K562 (cell line): ENCODE data around the gene PIH1D1. TPM values are rescaled to one million over a fixed set of nuclear protein-coding genes. Genes with fewer than 3 reads are reported as not detected.

Source experiments
- BRF2 ChIP-seq: IDR thresholded peaks from 3 replicates; pipeline ENCODE4 v1.6.1; 2011; ENCODE audit warnings: borderline replicate concordance, mild to moderate bottlenecking; ENCODE audit not compliant: insufficient read length, insufficient read depth
- EGR1 ChIP-seq: fragments of 450-650 bp; conservative IDR thresholded peaks from 2 replicates; pipeline ENCODE4 v1.6.1; 2017; ENCODE audit warnings: mild to moderate bottlenecking
- ETS1 ChIP-seq: conservative IDR thresholded peaks from 2 replicates; pipeline ENCODE4 v1.6.1; 2011; ENCODE audit warnings: low read depth, mild to moderate bottlenecking, low read length; ENCODE audit not compliant: control insufficient read depth
- KDM2B ChIP-seq: fragments of 250-450 bp; sonication (Bioruptor Pico); IDR thresholded peaks from 2 replicates; pipeline ENCODE4 v1.8.0; 2021; ENCODE audit warnings: mild to moderate bottlenecking, moderate library complexity
- PHF20 ChIP-seq: fragments of 450-650 bp; IDR thresholded peaks from 2 replicates; pipeline ENCODE4 v1.6.1; 2018; ENCODE audit not compliant: partially characterized antibody
- SMARCE1 ChIP-seq: fragments of 450-650 bp; IDR thresholded peaks from 2 replicates; pipeline ENCODE4 v1.7.1; 2016; ENCODE audit warnings: mild to moderate bottlenecking
- STAG1 ChIP-seq: sonication (generic); formaldehyde crosslinking; IDR thresholded peaks from 2 replicates; pipeline ENCODE4 v1.5.0; 2020; ENCODE audit warnings: missing genetic modification reagents, borderline replicate concordance
- SUPT5H ChIP-seq: fragments of 450-650 bp; IDR thresholded peaks from 2 replicates; pipeline ENCODE4 v1.6.1; 2016
- TEAD1 ChIP-seq, 2 experiments: fragments of 450-650 bp in 1 of 2; sonication (generic) in 1 of 2; formaldehyde crosslinking; IDR thresholded peaks; 2 replicates each; pipeline versions ENCODE4 v1.4.0 to v1.8.0; 2020 to 2022; ENCODE audit warnings: mild to moderate bottlenecking in 2 of 2, missing genetic modification reagents in 1 of 2
- TSC22D4 ChIP-seq: fragments of 450-650 bp; IDR thresholded peaks from 2 replicates; pipeline ENCODE4 v1.6.1; 2016; ENCODE audit warnings: missing genetic modification characterization, missing biosample characterization, control low read depth
- ZBED1 ChIP-seq: IDR thresholded peaks from 2 replicates; pipeline ENCODE4 v1.6.1; 2014
- ZBTB7A ChIP-seq: IDR thresholded peaks from 2 replicates; pipeline ENCODE4 v1.6.1; 2011; ENCODE audit warnings: low read depth, mild to moderate bottlenecking, low read length, moderate library complexity, borderline replicate concordance; ENCODE audit not compliant: control insufficient read depth
- ZNF23 ChIP-seq: fragments of 250-450 bp; sonication (Bioruptor Pico); IDR thresholded peaks from 2 replicates; pipeline ENCODE4 v1.4.0; 2020; ENCODE audit warnings: mild to moderate bottlenecking
- ZNF780A ChIP-seq: fragments of 250-450 bp; sonication (Bioruptor Pico); IDR thresholded peaks from 2 replicates; pipeline ENCODE4 v1.5.0; 2021; ENCODE audit warnings: mild to moderate bottlenecking
- polyA plus RNA-seq, 8 experiments: library from polyadenylated mRNA; depleted of rRNA in 4 of 8; stranded (reverse) in 5 of 8; unstranded in 3 of 8; fragments of >200 nt; fragmentation: Nextera tagmentation in 2 of 8; fragmentation: Illumina TruSeq in 1 of 8; extraction: Ambion mirVana in 2 of 8; extraction: Trizol in 1 of 8; gene quantifications; 2 replicates each; pipeline versions ENCODE4 v1.2.1 to v1.2.3, GENCODE V29; 2011 to 2014; ENCODE audit warnings: inconsistent platforms in 1 of 8, missing spikeins in 1 of 8
- total RNA-seq, 7 experiments: library from RNA; depleted of rRNA in 6 of 7; stranded (reverse); fragments of >200 nt in 6 of 7; fragmentation: Illumina TruSeq in 2 of 7; extraction: Trizol in 2 of 7; gene quantifications; 2 replicates each; pipeline versions ENCODE4 v1.2.1 to v1.2.3, GENCODE V29; 2011 to 2021; ENCODE audit warnings: low replicate concordance in 1 of 7
- TF ChIP-seq, protein P1 (sequence below), 2 experiments: fragments of 450-650 bp in 1 of 2; sonication (generic) in 1 of 2; formaldehyde crosslinking in 1 of 2; IDR thresholded peaks; 2 replicates each; pipeline versions ENCODE4 v1.7.1 to v1.9.0; 2016 to 2022; ENCODE audit warnings: inconsistent platforms in 1 of 2, mild to moderate bottlenecking in 1 of 2, missing genetic modification reagents in 1 of 2
- TF ChIP-seq, protein P2 (sequence below): sonication (generic); formaldehyde crosslinking; IDR thresholded peaks from 2 replicates; pipeline ENCODE4 v1.5.0; 2020; ENCODE audit warnings: missing genetic modification reagents

Gene PIH1D1
- total and polyA plus RNA-seq, 9 of the 15 experiments (the other 6 are each of a cell fraction or from before 2014, with no cell fraction given): 26.5 to 224 (median 137) TPM

GRCh38 chr19:49442771-49443365 is 8.7 kb downstream of the PIH1D1 start (continued):
- no peak for TF ChIP-seq PHF20
- no peak for TF ChIP-seq TSC22D4 (tag)
- no peak for TF ChIP-seq SMARCE1
- TF ChIP-seq KDM2B (CRISPR knock-in tag): no peak
- peak; percentile 85 for TF ChIP-seq EGR1
- peak; percentile 20; the same call in 1 of the 2 replicates for TF ChIP-seq ZBTB7A
- TF ChIP-seq, protein P1, sequence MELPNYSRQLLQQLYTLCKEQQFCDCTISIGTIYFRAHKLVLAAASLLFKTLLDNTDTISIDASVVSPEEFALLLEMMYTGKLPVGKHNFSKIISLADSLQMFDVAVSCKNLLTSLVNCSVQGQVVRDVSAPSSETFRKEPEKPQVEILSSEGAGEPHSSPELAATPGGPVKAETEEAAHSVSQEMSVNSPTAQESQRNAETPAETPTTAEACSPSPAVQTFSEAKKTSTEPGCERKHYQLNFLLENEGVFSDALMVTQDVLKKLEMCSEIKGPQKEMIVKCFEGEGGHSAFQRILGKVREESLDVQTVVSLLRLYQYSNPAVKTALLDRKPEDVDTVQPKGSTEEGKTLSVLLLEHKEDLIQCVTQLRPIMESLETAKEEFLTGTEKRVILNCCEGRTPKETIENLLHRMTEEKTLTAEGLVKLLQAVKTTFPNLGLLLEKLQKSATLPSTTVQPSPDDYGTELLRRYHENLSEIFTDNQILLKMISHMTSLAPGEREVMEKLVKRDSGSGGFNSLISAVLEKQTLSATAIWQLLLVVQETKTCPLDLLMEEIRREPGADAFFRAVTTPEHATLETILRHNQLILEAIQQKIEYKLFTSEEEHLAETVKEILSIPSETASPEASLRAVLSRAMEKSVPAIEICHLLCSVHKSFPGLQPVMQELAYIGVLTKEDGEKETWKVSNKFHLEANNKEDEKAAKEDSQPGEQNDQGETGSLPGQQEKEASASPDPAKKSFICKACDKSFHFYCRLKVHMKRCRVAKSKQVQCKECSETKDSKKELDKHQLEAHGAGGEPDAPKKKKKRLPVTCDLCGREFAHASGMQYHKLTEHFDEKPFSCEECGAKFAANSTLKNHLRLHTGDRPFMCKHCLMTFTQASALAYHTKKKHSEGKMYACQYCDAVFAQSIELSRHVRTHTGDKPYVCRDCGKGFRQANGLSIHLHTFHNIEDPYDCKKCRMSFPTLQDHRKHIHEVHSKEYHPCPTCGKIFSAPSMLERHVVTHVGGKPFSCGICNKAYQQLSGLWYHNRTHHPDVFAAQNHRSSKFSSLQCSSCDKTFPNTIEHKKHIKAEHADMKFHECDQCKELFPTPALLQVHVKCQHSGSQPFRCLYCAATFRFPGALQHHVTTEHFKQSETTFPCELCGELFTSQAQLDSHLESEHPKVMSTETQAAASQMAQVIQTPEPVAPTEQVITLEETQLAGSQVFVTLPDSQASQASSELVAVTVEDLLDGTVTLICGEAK (IDR thresholded peaks at IDR 0.05): no peak
- TF ChIP-seq, protein P1 (CRISPR knock-in tag; IDR thresholded peaks at IDR 0.05): no peak
- no peak for TF ChIP-seq ZNF23 (CRISPR knock-in tag)
- TF ChIP-seq, protein P2, sequence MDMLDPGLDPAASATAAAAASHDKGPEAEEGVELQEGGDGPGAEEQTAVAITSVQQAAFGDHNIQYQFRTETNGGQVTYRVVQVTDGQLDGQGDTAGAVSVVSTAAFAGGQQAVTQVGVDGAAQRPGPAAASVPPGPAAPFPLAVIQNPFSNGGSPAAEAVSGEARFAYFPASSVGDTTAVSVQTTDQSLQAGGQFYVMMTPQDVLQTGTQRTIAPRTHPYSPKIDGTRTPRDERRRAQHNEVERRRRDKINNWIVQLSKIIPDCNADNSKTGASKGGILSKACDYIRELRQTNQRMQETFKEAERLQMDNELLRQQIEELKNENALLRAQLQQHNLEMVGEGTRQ (CRISPR knock-in tag): no peak
- no peak for TF ChIP-seq BRF2
- TF ChIP-seq STAG1 (CRISPR knock-in tag): no peak
- TF ChIP-seq ZNF780A (CRISPR knock-in tag): no peak
- peak in 1 of 2 experiments; percentile 10; a peak in 1 of 4 replicates for TF ChIP-seq TEAD1 (CRISPR knock-in tag; IDR thresholded peaks at IDR 0.05)
- no peak for TF ChIP-seq ZBED1
- 0 out of 2 replicates have a peak, but pooled peaks have one; percentile 38 for TF ChIP-seq ETS1
- TF ChIP-seq SUPT5H: 0 out of 2 replicates have a peak, but pooled peaks have one; percentile 49
